PC-9 (cell line): ENCODE results near the gene NPIPA3.
"Not testable (repeated sequence)": the region's sequence is repeated elsewhere in the genome, so short reads cannot be mapped to it uniquely, and the experiment has no call there.

ENCODE experiments used
- CTCF ChIP-seq: fragments of 200-600 bp; sonication (generic); conservative IDR thresholded peaks from 2 replicates; pipeline ENCODE4 v1.6.1; 2017; ENCODE audit warnings: mixed run types, antibody characterized with exemption, mild to moderate bottlenecking, moderate library complexity
- EZH2 ChIP-seq: fragments of 200-600 bp; sonication (generic); IDR thresholded peaks from 2 replicates; pipeline ENCODE4 v1.8.0; 2017; ENCODE audit warnings: antibody characterized with exemption, low read depth

- not testable (repeated sequence) for TF ChIP-seq CTCF, EZH2
Measured at GRCh38 chr16:14773654-14774053, 70.4 kb downstream of the NPIPA3 start.
